AG04450 (cell line): ENCODE measurements around the gene PDLIM3. TPM values are rescaled to one million over a fixed set of nuclear protein-coding genes. Genes with fewer than 3 reads are reported as not detected.
A peak's percentile ranks its signal among the peaks of the same experiment; 100 is the strongest.

ENCODE experiments used
- CTCF ChIA-PET: fragments of 300-600, 350-600 bp; formaldehyde crosslinking; extraction: SDS; loops from one replicate; lab custom pipeline; 2022; ENCODE audit warnings: antibody characterized with exemption, inconsistent platforms; lab: Charles Lee
- POLR2A ChIA-PET: fragments of 350-600 bp; formaldehyde crosslinking; extraction: SDS; loops from one replicate; lab custom pipeline; 2021; ENCODE audit warnings: antibody characterized with exemption, inconsistent platforms; lab: Yijun Ruan, JAX
- DNase-seq: peaks from one replicate; pipeline ENCODE4 v3.0.0-alpha.2; 2011; ENCODE audit warnings: low read depth, low spot score
- H3K27ac ChIP-seq: one replicate; pipeline ENCODE4 v1.5.1; 2012; ENCODE audit warnings: low read depth, low read length, control low read depth
- H3K27me3 ChIP-seq: one replicate; pipeline ENCODE4 v1.6.0; 2012; ENCODE audit warnings: low read length; ENCODE audit not compliant: control insufficient read depth, insufficient read depth
- H3K4me3 ChIP-seq: 2 replicates; pipeline ENCODE4 v1.5.1; 2011; ENCODE audit warnings: mild to moderate bottlenecking, low read depth, low read length, control low read depth
- H3K9me3 ChIP-seq: 2 replicates; pipeline ENCODE4 v1.5.1; 2012; ENCODE audit warnings: low read length; ENCODE audit not compliant: control insufficient read depth, insufficient read depth
- CTCF ChIP-seq: IDR thresholded peaks from 2 replicates; pipeline ENCODE4 v1.5.1; 2011; ENCODE audit warnings: low read depth, low read length, control low read depth, inconsistent platforms
- polyA plus RNA-seq: library from polyadenylated mRNA; depleted of rRNA; stranded (reverse); fragments of >200 nt; gene quantifications from 2 replicates; pipeline ENCODE4 v1.2.3, GENCODE V29; 2011

PDLIM3 gene
- polyA plus RNA-seq, 1 experiment = 15.4 TPM

DNA sequence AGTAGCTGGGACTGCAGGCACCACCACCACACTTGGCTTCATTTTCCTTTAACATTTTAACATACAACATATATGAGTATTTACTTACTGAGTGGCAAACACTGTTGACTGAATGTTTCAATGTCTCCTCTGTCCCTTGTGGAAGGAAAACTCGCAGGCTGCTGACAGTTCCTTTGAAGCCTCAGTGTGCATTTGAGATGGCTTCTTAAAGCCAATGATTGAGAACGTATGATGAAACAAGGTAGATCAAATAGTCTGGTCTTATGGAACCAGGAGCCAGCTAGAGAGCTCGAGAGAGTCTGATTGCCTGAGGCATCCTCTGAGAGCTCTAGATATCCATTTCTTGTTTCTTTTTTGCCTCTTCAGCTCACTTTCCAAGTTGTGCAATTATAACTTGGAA is 43.0 kb upstream of the PDLIM3 start:
- H3K27me3 ChIP-seq = peaks cover 3% of the 10 kb centered on the region
- CTCF ChIA-PET = interaction anchor here (1.5 kb wide), 1 partner anchor 19 kb away, joined by 3 read pairs; no protein-coding TSS in a partner anchor

DNA sequence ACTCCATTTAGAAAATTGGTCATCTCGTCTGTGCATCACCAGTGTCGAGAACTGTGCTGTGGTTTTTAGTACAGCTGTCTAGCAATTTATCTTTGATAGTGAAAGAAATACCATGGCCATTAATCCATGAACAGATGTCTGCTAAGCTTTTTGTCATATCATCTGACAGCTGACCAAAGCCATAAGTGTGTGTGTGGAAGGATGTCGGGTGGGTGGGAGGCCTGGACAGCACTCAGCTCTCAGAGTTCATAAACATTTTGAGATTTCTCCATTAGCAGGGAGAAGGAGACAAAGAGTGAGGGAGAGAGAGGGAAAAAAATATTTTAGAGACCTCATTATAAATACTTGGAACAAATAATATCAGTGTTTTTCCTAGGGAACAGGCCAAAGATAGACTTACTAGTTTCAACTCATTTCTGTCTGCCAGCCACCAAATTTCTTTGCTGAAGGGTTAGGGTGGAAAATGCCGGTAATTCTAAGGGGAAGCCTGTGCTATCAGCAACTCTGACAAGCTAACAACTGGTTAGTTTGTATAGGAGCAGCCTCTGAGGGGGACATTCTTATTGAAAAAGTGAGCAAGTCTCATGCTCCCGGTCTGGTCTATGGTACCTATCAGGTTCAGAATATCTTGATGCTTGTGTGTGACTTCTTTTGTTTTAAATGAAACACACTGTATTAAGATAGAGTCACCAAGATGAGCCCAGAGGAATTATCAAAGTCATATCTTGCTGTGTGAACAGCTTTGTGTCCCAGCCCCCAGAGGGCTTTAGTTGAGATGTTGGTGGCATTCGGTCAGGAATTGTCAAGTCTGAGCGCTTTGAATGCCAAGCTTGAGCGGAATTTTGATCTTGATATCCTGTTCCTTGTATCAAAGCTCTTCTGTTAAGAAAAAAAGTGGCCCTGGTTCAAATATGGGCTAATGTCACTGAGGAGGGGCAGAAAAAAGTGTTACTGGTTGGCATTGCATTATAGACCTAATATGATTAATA is 41.9 kb upstream of the PDLIM3 start:
- POLR2A ChIA-PET = no interaction called here
- Histone ChIP-seq H3K9me3 (peaks cover 3% of the 10 kb centered on the region; the same call in 1 of the 2 replicates), H3K27me3 (no peaks in the 10 kb centered on the region), H3K27ac (no peak overlapping the region), H3K4me3 (no peak overlapping the region)
- TF ChIP-seq CTCF = no peak
- no peak for DNase-seq
- CTCF ChIA-PET = interaction anchor here (1.5 to 3.1 kb wide), 2 partner anchors 20 to 21 kb away, joined by 3 to 13 read pairs; no protein-coding TSS in a partner anchor

More for the DNA sequence above, 43.0 kb upstream of the PDLIM3 start:
- TF ChIP-seq CTCF = no peak
- H3K4me3 ChIP-seq = no peak overlapping the region
- POLR2A ChIA-PET = no interaction called here
- no peak overlapping the region for H3K27ac ChIP-seq
- no peak for DNase-seq
- peaks cover 3% of the 10 kb centered on the region; the same call in 1 of the 2 replicates for H3K9me3 ChIP-seq

DNA sequence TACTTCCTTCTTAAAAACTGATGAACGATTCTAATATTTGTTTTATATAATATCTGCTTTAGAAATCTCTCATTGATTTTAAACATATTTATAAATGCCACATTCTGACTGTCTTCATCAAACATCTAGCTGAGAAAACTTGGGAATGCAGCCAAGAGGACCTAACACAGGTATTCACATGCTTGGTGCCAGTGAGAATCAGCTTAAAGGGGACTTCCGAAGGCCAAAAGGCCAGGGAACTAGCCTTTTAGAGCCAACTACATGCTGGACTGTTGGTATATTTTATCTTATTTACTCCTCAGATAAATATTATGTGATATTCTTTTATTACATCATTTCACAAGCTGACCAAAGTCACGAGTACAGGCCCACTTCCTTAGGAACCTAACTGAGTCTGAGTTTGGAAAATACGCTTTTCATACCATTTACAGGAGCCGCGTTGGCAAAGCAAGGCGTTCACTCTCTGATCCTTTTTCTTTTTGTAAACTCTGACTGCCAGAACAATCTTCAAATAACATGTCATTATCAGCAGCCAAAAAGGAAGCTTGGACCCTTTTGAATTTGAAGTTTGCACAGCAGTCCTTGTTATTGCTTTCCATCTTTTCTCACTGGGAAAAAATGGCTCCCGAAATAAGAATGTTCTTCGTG is 41.1 kb upstream of the PDLIM3 start:
- peaks cover 3% of the 10 kb centered on the region; the same call in 1 of the 2 replicates for H3K9me3 ChIP-seq
- no peak for DNase-seq
- CTCF ChIA-PET = interaction anchor here (1.5 to 3.1 kb wide), 2 partner anchors 20 to 22 kb away, joined by 3 to 13 read pairs; no protein-coding TSS in a partner anchor
- POLR2A ChIA-PET = interaction anchor here (0.7 kb wide), 1 partner anchor 602 kb away, joined by 11 read pairs; no protein-coding TSS in a partner anchor
- H3K27ac ChIP-seq = no peak overlapping the region
- no peak overlapping the region for H3K4me3 ChIP-seq
- no peaks in the 10 kb centered on the region for H3K27me3 ChIP-seq
- TF ChIP-seq CTCF = no peak

DNA sequence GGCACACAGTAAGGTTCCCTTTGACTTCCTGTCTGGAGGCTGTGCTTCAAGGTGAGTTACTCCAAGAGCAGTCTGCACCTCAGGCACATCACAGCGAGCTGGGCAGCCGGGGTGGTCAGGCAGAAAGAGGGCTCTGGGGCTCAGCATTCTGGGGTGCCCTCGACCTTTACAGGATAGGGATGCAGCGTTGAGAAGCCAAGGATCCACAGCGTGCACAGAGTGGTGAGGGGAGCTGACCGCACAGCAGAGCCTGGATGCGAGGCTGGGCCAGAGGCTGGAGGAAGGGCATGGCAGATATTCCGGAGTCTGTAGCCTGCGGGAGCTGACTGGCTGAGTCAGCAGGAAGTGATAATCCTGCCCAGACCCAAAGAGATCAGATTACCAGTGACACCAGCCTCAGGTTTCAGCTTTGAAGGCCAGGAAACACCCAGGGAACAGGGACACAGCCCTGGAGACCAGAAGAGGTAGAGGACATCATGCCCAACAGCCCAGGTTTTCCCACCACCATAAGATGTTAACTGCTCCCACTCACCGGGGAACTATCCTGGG is 38.4 kb upstream of the PDLIM3 start:
- POLR2A ChIA-PET = no interaction called here
- H3K27me3 ChIP-seq = no peaks in the 10 kb centered on the region

More for the DNA sequence above, 38.4 kb upstream of the PDLIM3 start:
- DNase-seq = no peak
- CTCF ChIA-PET = interaction anchor here (1.5 kb wide), 1 partner anchor 24 kb away, joined by 10 read pairs; no protein-coding TSS in a partner anchor
- TF ChIP-seq CTCF = no peak
- Histone ChIP-seq H3K9me3 (no peaks in the 10 kb centered on the region), H3K4me3 (no peak overlapping the region), H3K27ac (peak overlapping the region; percentile 25)
